Vagina (tissue), 2 donors: ENCODE measurements around the gene PIP4K2A. TPM values are rescaled to one million over a fixed set of nuclear protein-coding genes. Genes with fewer than 3 reads are reported as not detected.

Source experiments
- DNase-seq, 2 donors: peaks; one replicate each; pipeline ENCODE4 v3.0.0-alpha.2; 2017; ENCODE audit errors: extremely low spot score in 2 of 2
- H3K27ac ChIP-seq: fragments of 200-600 bp; sonication (generic); one replicate; pipeline ENCODE4 v1.5.1; 2019
- H3K27me3 ChIP-seq: fragments of 200-600 bp; sonication (generic); one replicate; pipeline ENCODE4 v1.5.1; 2019
- H3K36me3 ChIP-seq, 2 donors: fragments of 200-600 bp; sonication (generic); one replicate each; pipeline ENCODE4 v1.5.1; 2017 to 2019
- H3K4me1 ChIP-seq: fragments of 200-600 bp; sonication (generic); one replicate; pipeline ENCODE4 v1.5.1; 2019
- H3K4me3 ChIP-seq, 2 donors: fragments of 200-600 bp; sonication (generic); 1 replicate in 1 of 2; 2 replicates in 1 of 2; pipeline ENCODE4 v1.5.1; 2016 to 2019
- H3K9me3 ChIP-seq: fragments of 200-600 bp; sonication (generic); one replicate; pipeline ENCODE4 v1.5.1; 2019
- POLR2A ChIP-seq, 2 donors: fragments of 450-650 bp; IDR thresholded peaks; one replicate each; pipeline ENCODE4 v1.6.1; 2017; ENCODE audit warnings: antibody characterized with exemption in 2 of 2, mild to moderate bottlenecking in 2 of 2, moderate library complexity in 2 of 2
- POLR2AphosphoS5 ChIP-seq, 2 donors: sonication (generic); formaldehyde crosslinking; IDR thresholded peaks; one replicate each; pipeline ENCODE4 v1.9.0; 2017; ENCODE audit warnings: antibody characterized with exemption in 2 of 2, mild to moderate bottlenecking in 2 of 2, low read depth in 1 of 2; ENCODE audit not compliant: insufficient read depth in 1 of 2
- intact Hi-C: fragments of 100-400 bp; cut with DNase I; formaldehyde crosslinking; loops from one replicate; pipeline ENCODE4 v1.15.1; 2023
- total RNA-seq: library from RNA; depleted of rRNA; stranded (reverse); fragments of >200 nt; gene quantifications from one replicate; pipeline ENCODE4 v1.2.3, GENCODE V29; 2016
- TF ChIP-seq, protein P1 (sequence below), 3 experiments: fragments of 450-650 bp in 2 of 3; fragments of 200-600 bp in 1 of 3; sonication (generic) in 1 of 3; IDR thresholded peaks; one replicate each; pipeline ENCODE4 v1.5.1; 2017 to 2019; ENCODE audit warnings: antibody characterized with exemption in 3 of 3, mild to moderate bottlenecking in 2 of 3, moderate library complexity in 2 of 3

Gene PIP4K2A
- total RNA-seq, 1 donor from 2014 or later, result 20.6 TPM

DNA sequence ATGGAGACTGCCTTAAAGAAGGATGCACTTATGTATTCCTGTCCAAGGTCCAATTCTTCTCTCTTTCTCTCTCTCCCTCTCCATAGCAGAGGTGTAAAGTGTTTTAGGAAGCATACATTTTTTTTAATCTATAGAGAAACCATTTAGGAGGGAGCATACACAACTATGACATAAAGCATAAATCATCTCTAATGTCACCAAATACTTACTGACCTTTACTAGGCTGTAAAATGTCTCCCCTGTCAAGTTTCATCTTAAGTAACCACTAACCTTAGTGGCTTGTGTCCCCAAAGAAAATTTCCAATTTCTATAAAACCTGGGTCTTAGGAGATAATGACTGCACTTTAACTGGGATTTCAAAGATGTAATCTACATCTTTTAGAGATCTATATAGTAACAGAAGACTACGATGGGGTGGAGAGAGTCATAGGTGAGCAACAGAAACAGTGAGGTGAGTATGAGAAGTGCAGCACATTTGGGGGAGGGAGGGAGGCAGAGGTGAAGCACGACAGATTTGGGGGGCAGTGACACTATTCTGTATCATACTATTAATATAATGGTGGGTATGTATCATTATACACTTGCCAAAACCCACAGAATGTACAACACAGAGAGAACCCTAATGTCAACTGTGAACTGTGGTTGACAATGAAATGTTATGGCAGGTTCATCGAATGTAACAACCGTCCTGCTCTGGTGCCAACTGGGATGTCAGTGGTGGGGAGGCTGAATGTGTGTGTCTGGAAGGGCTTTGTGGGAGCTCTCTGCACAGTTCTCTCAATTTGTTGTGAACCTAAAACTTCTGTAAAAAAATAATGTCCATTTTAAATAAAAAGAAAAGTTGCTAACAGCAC, 79.5 kb downstream of the PIP4K2A start:
- no peak for TF ChIP-seq POLR2AphosphoS5 (IDR thresholded peaks at IDR 0.05; ENCODE audit: insufficient read depth in 1 of 2, low read depth in 1 of 2)
- TF ChIP-seq POLR2A (IDR thresholded peaks at IDR 0.05), result no peak
- TF ChIP-seq, protein P1, sequence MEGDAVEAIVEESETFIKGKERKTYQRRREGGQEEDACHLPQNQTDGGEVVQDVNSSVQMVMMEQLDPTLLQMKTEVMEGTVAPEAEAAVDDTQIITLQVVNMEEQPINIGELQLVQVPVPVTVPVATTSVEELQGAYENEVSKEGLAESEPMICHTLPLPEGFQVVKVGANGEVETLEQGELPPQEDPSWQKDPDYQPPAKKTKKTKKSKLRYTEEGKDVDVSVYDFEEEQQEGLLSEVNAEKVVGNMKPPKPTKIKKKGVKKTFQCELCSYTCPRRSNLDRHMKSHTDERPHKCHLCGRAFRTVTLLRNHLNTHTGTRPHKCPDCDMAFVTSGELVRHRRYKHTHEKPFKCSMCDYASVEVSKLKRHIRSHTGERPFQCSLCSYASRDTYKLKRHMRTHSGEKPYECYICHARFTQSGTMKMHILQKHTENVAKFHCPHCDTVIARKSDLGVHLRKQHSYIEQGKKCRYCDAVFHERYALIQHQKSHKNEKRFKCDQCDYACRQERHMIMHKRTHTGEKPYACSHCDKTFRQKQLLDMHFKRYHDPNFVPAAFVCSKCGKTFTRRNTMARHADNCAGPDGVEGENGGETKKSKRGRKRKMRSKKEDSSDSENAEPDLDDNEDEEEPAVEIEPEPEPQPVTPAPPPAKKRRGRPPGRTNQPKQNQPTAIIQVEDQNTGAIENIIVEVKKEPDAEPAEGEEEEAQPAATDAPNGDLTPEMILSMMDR (IDR thresholded peaks at IDR 0.05), result no peak
- intact Hi-C loops, result no loop called here
- Histone ChIP-seq H3K4me3 (no peak overlapping the region), H3K9me3 (no peaks in the 10 kb centered on the region), H3K4me1 (peaks cover 23% of the 10 kb centered on the region), H3K27me3 (no peaks in the 10 kb centered on the region), H3K36me3 (no peaks in the 10 kb centered on the region), H3K27ac (no peak overlapping the region)
- no peak for DNase-seq

DNA sequence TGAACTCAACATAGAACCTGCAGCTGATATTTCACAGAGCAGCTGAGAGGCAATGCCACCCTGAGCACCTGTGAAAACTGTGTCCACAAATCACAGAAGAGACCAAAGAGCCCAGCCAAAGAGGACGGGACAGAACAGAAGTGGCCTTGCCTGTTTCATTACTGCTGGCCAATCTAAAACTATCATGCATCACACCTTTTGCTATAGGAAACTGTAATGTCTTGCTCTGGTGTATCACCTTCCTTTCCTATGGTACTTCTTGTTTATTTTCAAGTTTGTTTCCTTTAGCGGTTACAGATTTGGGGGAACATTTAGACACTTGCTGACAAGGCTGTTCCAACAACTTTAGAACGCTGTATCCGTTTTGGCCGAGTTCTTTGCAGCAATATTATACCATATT, 80.3 kb downstream of the PIP4K2A start:
- H3K9me3 ChIP-seq, result no peaks in the 10 kb centered on the region
- no peak overlapping the region for H3K4me3 ChIP-seq
- TF ChIP-seq, protein P1 (IDR thresholded peaks at IDR 0.05), result no peak
- no peak for TF ChIP-seq POLR2A (IDR thresholded peaks at IDR 0.05)
- TF ChIP-seq POLR2AphosphoS5 (IDR thresholded peaks at IDR 0.05; ENCODE audit: insufficient read depth in 1 of 2, low read depth in 1 of 2), result no peak
- H3K27me3 ChIP-seq, result no peaks in the 10 kb centered on the region
- no peak for DNase-seq
- no peaks in the 10 kb centered on the region for H3K36me3 ChIP-seq
- intact Hi-C loops, result no loop called here
- H3K27ac ChIP-seq, result no peak overlapping the region
- H3K4me1 ChIP-seq, result peaks cover 28% of the 10 kb centered on the region

DNA sequence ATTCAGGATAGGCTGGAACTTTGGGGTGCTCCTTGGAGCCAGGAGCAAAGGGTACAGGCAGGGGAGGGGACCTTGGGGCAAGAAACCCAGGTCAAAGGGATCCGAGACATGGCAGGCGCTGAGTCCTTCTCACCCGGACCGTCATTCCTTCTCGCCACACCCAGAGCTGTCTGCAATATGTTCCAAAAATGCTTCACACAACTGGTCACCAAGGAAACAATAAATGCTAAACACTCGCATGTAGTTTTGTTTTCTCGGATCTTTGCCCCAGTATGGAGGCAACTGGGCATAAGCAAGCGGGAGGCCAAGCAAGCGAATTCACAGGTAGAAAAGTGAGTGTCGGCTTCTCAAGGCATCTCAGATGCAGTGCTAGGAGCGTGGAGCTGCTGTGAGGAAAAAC, 80.8 kb downstream of the PIP4K2A start:
- no peaks in the 10 kb centered on the region for H3K27me3 ChIP-seq
- DNase-seq, result no peak
- H3K4me1 ChIP-seq, result peaks cover 28% of the 10 kb centered on the region
- intact Hi-C loops, result no loop called here
- H3K36me3 ChIP-seq, result no peaks in the 10 kb centered on the region
- no peak overlapping the region for H3K27ac ChIP-seq
- no peaks in the 10 kb centered on the region for H3K9me3 ChIP-seq
- no peak overlapping the region for H3K4me3 ChIP-seq
- TF ChIP-seq POLR2A (IDR thresholded peaks at IDR 0.05), result no peak
- TF ChIP-seq POLR2AphosphoS5 (IDR thresholded peaks at IDR 0.05; ENCODE audit: insufficient read depth in 1 of 2, low read depth in 1 of 2), result no peak
- TF ChIP-seq, protein P1 (IDR thresholded peaks at IDR 0.05), result no peak

DNA sequence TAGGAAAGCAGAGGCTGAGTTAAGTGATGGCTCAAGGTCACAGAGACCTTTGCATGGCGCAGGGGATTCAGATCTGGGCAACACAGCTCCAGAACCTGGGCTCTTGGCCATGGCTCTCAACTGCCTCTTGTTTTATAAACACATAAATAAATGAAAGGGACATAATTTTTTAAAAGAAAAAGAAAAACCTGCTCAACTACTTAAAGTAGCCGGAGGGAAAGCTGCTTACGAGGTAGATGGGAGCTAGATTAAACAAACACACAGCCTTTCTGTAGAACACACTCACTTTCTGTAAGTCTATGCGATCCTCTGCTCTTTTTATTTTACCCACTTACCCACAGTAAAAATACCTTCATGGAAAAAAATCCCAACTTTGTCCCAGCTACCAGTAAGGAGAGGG, 81.3 kb downstream of the PIP4K2A start:
- Histone ChIP-seq H3K27ac (no peak overlapping the region), H3K4me3 (no peak overlapping the region), H3K36me3 (no peaks in the 10 kb centered on the region), H3K9me3 (no peaks in the 10 kb centered on the region), H3K27me3 (no peaks in the 10 kb centered on the region), H3K4me1 (peaks cover 28% of the 10 kb centered on the region)
- TF ChIP-seq POLR2A (IDR thresholded peaks at IDR 0.05) (no peak), POLR2AphosphoS5 (IDR thresholded peaks at IDR 0.05; ENCODE audit: insufficient read depth in 1 of 2, low read depth in 1 of 2) (no peak)
- TF ChIP-seq, protein P1 (IDR thresholded peaks at IDR 0.05), result no peak
- no peak for DNase-seq
- intact Hi-C loops, result no loop called here

DNA sequence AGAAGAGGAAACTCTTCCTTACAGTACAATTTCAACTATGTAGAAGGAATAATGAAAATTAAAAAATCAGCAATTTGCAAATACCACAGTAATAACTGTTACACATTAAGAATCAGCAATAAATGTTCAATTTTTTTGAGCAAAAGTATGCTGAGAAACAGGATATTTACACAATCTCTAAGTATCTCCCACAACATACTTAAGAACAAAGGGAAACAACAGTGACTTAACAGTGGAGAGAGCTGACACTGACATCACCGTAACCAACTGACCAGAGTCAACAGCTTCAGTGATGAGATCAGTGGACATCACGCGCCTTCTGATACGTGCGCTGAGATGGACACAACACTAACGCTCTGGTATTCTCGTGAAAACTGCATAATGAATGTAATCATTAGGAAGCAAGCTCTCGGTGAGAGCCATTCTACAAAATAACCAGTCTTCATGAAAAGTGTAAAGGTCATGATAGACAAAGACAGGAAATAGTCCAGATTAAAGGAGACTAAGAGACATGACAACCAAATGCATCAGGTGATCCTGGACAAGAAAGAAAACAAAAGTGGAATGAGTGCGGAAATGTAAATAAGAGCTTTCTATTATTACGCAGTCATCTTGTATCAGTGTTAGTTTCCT, 82.6 kb downstream of the PIP4K2A start:
- Histone ChIP-seq H3K27me3 (no peaks in the 10 kb centered on the region), H3K36me3 (no peaks in the 10 kb centered on the region), H3K27ac (peak overlapping the region; percentile 37), H3K9me3 (no peaks in the 10 kb centered on the region), H3K4me1 (peaks cover 33% of the 10 kb centered on the region), H3K4me3 (no peak overlapping the region)
- TF ChIP-seq POLR2A (IDR thresholded peaks at IDR 0.05), result no peak
- no peak for TF ChIP-seq POLR2AphosphoS5 (IDR thresholded peaks at IDR 0.05; ENCODE audit: insufficient read depth in 1 of 2, low read depth in 1 of 2)
- TF ChIP-seq, protein P1 (IDR thresholded peaks at IDR 0.05), result no peak
- no peak for DNase-seq
- intact Hi-C loops, result no loop called here
